ENCODE data around the gene VDAC2. TPM values are rescaled to one million over a fixed set of nuclear protein-coding genes. Genes with fewer than 3 reads are reported as not detected.

Gene VDAC2
- total and polyA plus RNA-seq, 2 experiments from 2014 or later = 242 to 311 TPM

- Histone ChIP-seq H3K4me2 (no peak overlapping the region), H3K4me1 (ENCODE audit: insufficient read depth) (peaks cover 1% of the 10 kb centered on the region; the same call in 1 of the 2 replicates), H2AFZ (no peak overlapping the region), H3K4me3 (no peak overlapping the region), H3K27ac (ENCODE audit: low read depth) (no peak overlapping the region), H3K36me3 (ENCODE audit: insufficient read depth) (no peaks in the 10 kb centered on the region), H3K9me2 (ENCODE audit: insufficient read depth) (no peaks in the 10 kb centered on the region), H3K27me3 (ENCODE audit: insufficient read depth) (no peaks in the 10 kb centered on the region), H4K20me1 (replicated peaks; ENCODE audit: insufficient read depth) (no peaks in the 10 kb centered on the region), H3K79me2 (replicated peaks; ENCODE audit: insufficient read depth) (no peaks in the 10 kb centered on the region), H3F3A (replicated peaks; ENCODE audit: low read depth) (0 out of 2 replicates have a peak, but pooled peaks cover 5% of the 10 kb centered on the region)
- ATAC-seq (no peak), DNase-seq (ENCODE audit: low spot score) (no peak)
- Mint-ChIP-seq H3K36me3 (ENCODE audit: low read depth) (no peaks in the 10 kb centered on the region), H3K27ac (no peak overlapping the region), H3K4me1 (peaks cover 5% of the 10 kb centered on the region), H3K27me3 (ENCODE audit: insufficient read depth, low read depth, poor library complexity) (peaks cover 6% of the 10 kb centered on the region), H3K9me3 (no peaks in the 10 kb centered on the region), H3K4me3 (no peak overlapping the region)
- TF ChIP-seq, protein P1, sequence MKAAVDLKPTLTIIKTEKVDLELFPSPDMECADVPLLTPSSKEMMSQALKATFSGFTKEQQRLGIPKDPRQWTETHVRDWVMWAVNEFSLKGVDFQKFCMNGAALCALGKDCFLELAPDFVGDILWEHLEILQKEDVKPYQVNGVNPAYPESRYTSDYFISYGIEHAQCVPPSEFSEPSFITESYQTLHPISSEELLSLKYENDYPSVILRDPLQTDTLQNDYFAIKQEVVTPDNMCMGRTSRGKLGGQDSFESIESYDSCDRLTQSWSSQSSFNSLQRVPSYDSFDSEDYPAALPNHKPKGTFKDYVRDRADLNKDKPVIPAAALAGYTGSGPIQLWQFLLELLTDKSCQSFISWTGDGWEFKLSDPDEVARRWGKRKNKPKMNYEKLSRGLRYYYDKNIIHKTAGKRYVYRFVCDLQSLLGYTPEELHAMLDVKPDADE (IDR thresholded peaks at IDR 0.05) = no peak
- TF ChIP-seq, protein P2, sequence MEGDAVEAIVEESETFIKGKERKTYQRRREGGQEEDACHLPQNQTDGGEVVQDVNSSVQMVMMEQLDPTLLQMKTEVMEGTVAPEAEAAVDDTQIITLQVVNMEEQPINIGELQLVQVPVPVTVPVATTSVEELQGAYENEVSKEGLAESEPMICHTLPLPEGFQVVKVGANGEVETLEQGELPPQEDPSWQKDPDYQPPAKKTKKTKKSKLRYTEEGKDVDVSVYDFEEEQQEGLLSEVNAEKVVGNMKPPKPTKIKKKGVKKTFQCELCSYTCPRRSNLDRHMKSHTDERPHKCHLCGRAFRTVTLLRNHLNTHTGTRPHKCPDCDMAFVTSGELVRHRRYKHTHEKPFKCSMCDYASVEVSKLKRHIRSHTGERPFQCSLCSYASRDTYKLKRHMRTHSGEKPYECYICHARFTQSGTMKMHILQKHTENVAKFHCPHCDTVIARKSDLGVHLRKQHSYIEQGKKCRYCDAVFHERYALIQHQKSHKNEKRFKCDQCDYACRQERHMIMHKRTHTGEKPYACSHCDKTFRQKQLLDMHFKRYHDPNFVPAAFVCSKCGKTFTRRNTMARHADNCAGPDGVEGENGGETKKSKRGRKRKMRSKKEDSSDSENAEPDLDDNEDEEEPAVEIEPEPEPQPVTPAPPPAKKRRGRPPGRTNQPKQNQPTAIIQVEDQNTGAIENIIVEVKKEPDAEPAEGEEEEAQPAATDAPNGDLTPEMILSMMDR (conservative IDR thresholded peaks at IDR 0.05; ENCODE audit: low read depth in 2 of 2) = peak in 1 of 2 experiments; percentile 11; a peak in 2 of 4 replicates
Measured at GRCh38 chr10:75240329-75241076, 29.9 kb downstream of the VDAC2 start.

DNA sequence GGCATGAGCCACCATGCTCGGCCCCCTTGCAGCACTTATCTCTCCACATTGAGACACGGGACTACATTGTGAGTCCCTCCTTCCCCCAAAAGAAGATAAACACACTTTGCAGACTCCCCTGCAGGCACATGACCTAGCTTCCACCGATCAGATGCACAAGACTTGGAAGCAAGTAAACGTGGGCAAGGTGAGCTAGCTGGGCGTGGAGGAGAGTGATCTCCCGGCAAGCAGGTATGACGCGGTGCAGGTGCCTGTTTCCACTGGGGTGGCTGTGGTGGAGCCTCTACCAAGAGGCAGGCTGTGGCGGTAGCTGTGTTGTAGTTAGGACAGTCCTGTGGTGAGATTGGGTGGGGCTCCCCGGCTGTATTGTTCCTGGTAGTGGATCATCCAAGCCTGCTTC lies 32.8 kb downstream of the VDAC2 start:
- no peaks in the 10 kb centered on the region for H3F3A ChIP-seq (replicated peaks; ENCODE audit: low read depth)
- no peak overlapping the region for H2AFZ ChIP-seq
- no peaks in the 10 kb centered on the region for H3K9me2 ChIP-seq (ENCODE audit: insufficient read depth)
- H3K4me1 Mint-ChIP-seq = peaks cover 5% of the 10 kb centered on the region
- no peak overlapping the region for H3K4me2 ChIP-seq
- no peak for DNase-seq (ENCODE audit: low spot score)
- H3K79me2 ChIP-seq (replicated peaks; ENCODE audit: insufficient read depth) = no peaks in the 10 kb centered on the region
- H3K4me1 ChIP-seq (ENCODE audit: insufficient read depth) = peaks cover 6% of the 10 kb centered on the region; the same call in 1 of the 2 replicates
- H3K27me3 ChIP-seq (ENCODE audit: insufficient read depth) = no peaks in the 10 kb centered on the region
- no peaks in the 10 kb centered on the region for H3K9me3 Mint-ChIP-seq
- ATAC-seq = no peak
- no peak for TF ChIP-seq NANOG (IDR thresholded peaks at IDR 0.05; ENCODE audit: borderline replicate concordance)
- no peak overlapping the region for H3K27ac Mint-ChIP-seq
- H3K36me3 ChIP-seq (ENCODE audit: insufficient read depth) = no peaks in the 10 kb centered on the region
- no peak overlapping the region for H3K27ac ChIP-seq (ENCODE audit: low read depth)
- H3K27me3 Mint-ChIP-seq (ENCODE audit: insufficient read depth, low read depth, poor library complexity) = peaks cover 3% of the 10 kb centered on the region
- no peak overlapping the region for H3K4me3 Mint-ChIP-seq
- no peak overlapping the region for H3K4me3 ChIP-seq
- no peaks in the 10 kb centered on the region for H4K20me1 ChIP-seq (replicated peaks; ENCODE audit: insufficient read depth)
- no peaks in the 10 kb centered on the region for H3K36me3 Mint-ChIP-seq (ENCODE audit: low read depth)

DNA sequence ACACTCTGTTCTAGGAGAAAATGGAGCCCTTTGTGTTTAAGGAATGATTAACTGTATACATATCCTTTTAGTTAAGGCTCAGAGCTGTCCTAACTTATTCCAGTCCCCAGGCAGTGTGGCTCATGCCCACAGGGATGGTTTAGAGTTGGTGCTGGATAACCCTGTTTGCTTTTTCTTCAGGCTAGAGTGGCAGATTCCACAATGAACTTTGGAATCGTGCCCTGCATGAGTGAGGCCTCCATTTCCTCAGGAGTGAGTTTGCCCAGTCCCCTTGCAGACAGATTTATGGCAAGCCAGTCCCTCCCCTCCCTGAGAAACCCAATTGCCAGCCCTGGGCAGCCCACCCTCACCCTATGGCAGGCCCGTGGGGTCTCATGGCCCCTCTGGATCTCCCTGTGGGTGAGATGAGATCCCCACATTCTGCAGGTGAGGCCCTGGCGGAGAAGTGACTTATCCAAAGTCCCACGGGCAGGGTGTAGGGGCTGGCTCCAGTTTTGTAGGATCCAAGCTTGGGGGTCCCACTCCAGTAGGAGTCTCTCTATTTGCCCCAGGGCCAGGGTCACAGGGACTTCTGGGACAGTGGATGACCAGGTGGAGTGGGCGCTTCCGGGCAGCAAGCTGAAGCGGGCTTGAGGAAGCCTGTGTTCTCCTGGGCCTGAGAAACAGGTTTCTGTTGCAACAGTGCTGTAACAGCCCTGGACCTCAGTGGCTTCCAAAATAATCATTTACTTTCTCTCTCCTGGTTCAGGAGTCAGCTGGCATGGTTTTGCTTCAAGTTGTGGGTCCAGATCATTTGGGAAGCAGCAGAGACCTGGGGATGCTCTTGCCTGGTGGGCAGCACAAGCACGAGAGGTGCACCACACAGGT lies 34.1 kb downstream of the VDAC2 start:
- no peaks in the 10 kb centered on the region for H3K27me3 ChIP-seq (ENCODE audit: insufficient read depth)
- H3K27ac ChIP-seq (ENCODE audit: low read depth) = no peak overlapping the region

More for the DNA sequence above, 34.1 kb downstream of the VDAC2 start:
- Histone ChIP-seq H3K36me3 (ENCODE audit: insufficient read depth) (no peaks in the 10 kb centered on the region), H3F3A (replicated peaks; ENCODE audit: low read depth) (no peaks in the 10 kb centered on the region), H4K20me1 (replicated peaks; ENCODE audit: insufficient read depth) (no peaks in the 10 kb centered on the region), H2AFZ (no peak overlapping the region), H3K79me2 (replicated peaks; ENCODE audit: insufficient read depth) (no peaks in the 10 kb centered on the region), H3K4me1 (ENCODE audit: insufficient read depth) (peaks cover 6% of the 10 kb centered on the region; the same call in 1 of the 2 replicates), H3K9me2 (ENCODE audit: insufficient read depth) (no peaks in the 10 kb centered on the region), H3K4me3 (no peak overlapping the region), H3K4me2 (no peak overlapping the region)
- Mint-ChIP-seq H3K4me1 (peaks cover 5% of the 10 kb centered on the region; the same call in 2 of the 3 replicates), H3K27me3 (ENCODE audit: insufficient read depth, low read depth, poor library complexity) (peaks cover 3% of the 10 kb centered on the region), H3K27ac (no peak overlapping the region), H3K36me3 (ENCODE audit: low read depth) (no peaks in the 10 kb centered on the region), H3K9me3 (no peaks in the 10 kb centered on the region), H3K4me3 (no peak overlapping the region)
- no peak for ATAC-seq
- no peak for DNase-seq (ENCODE audit: low spot score)
- TF ChIP-seq ZNF331 (CRISPR knock-in tag; IDR thresholded peaks at IDR 0.05; ENCODE audit: low read depth) = no peak
- TF ChIP-seq, protein P2 (conservative IDR thresholded peaks at IDR 0.05; ENCODE audit: low read depth in 2 of 2) = no peak
- no peak for TF ChIP-seq REST (IDR thresholded peaks at IDR 0.05; ENCODE audit: unreplicated experiment)

All from GM23338 (cell line).